GM21737 (cell line): ENCODE data around the gene CAVIN2.
"Not testable (repeated sequence)": the region's sequence is repeated elsewhere in the genome, so short reads cannot be mapped to it uniquely, and the experiment has no call there.

Experiments
- ATAC-seq: cut with Tn5 transposase; IDR thresholded peaks from one replicate; pipeline ENCODE4 v1.9.1; 2021; ENCODE audit warnings: mild to moderate bottlenecking, moderate library complexity; ENCODE audit not compliant: unreplicated experiment

CAVIN2 gene

GRCh38 chr2:191803007-191803406 lies 43.9 kb downstream of the CAVIN2 start:
- ATAC-seq = no peak

GRCh38 chr2:191802180-191802579 lies 44.7 kb downstream of the CAVIN2 start:
- no peak for ATAC-seq

- no peak for ATAC-seq
Observed at GRCh38 chr2:191800874-191801273, 46.0 kb downstream of the CAVIN2 start.

GRCh38 chr2:191799526-191799925 lies 47.4 kb downstream of the CAVIN2 start:
- ATAC-seq = no peak

GRCh38 chr2:191797942-191798876 lies 48.7 kb downstream of the CAVIN2 start:
- ATAC-seq = no peak

- ATAC-seq = no peak
Observed at GRCh38 chr2:191797500-191797899, 49.4 kb downstream of the CAVIN2 start.

GRCh38 chr2:191795715-191796114 lies 51.2 kb downstream of the CAVIN2 start:
- no peak for ATAC-seq

- no peak for ATAC-seq
Observed at GRCh38 chr2:191791953-191792560, 54.8 kb downstream of the CAVIN2 start.

GRCh38 chr2:191790737-191791136 lies 56.2 kb downstream of the CAVIN2 start:
- no peak for ATAC-seq

- no peak for ATAC-seq
Observed at GRCh38 chr2:191789796-191790195, 57.1 kb downstream of the CAVIN2 start.

GRCh38 chr2:191786694-191787093 lies 60.2 kb downstream of the CAVIN2 start:
- no peak for ATAC-seq

- not testable (repeated sequence) for ATAC-seq
Observed at GRCh38 chr2:191785651-191786050, 61.2 kb downstream of the CAVIN2 start.
